NCI-H2081 (cell line): ENCODE measurements around the gene SKP1.

ENCODE experiments used
- DNase-seq, 2 experiments: peaks; one replicate each; lab custom pipeline; 2025; lab: John Stamatoyannopoulos, UW

Gene SKP1

GRCh38 chr5:134130239-134130945 is 46.4 kb downstream of the SKP1 start:
- no peak for DNase-seq

DNA sequence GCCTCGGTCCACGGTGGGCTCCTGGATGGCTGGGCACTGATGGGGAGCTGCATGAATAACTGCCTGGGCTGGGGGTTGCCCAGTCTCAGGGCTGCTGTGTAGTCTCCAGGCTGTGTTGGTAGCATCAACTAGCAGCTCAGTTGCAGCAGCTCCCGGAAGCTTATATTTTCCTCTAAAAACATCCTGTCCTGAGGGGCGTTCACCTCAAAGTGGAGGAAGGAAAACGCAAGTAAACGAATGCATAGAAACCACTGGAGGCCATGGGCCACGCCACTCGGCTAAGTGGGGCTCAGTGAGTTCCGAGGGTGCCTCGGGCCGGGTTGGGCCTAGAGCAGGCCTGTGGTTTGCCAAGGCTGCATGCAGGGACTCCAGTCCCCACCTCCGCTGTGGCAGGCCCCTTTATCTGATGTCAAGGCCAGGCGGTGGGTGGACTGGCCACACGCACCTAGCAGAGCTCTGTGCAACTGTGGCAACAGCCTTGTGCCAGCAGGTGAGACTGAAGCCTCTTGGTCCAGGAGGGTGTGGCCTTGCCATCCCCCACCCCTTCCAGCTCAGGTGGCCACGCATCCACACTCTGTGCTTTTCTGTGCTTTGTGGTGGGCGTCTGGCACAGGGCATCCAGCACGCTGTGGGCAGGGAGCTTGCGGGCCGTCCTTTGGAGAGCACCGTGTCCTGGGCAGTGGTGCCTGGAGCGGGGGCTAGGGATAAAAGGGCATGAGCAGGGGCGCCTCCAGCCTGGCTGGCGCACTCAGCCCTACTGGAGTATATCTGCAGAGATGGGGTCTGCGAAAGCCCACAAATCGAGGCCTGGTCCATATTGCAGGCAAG is 47.1 kb downstream of the SKP1 start:
- no peak for DNase-seq

DNA sequence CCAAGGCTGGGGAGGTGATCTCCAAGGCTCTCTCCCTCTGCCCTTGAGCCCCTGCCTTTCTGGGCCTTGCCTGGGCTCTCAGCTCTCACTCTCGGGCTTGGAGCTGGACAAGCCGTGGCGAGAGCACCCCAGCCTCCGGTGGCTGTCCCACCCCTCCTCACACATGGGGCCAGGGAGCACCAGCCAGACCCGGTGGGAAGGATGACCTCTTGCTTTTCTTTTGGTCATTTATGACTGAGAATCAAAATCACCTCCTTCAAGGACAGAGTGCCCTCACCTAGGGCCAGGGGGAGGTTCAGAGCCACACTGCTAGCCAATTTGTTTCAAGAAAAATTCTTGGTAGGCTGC is 48.1 kb downstream of the SKP1 start:
- DNase-seq = no peak

GRCh38 chr5:134127988-134128647 is 48.6 kb downstream of the SKP1 start:
- no peak for DNase-seq

GRCh38 chr5:134127376-134127861 is 49.3 kb downstream of the SKP1 start:
- no peak for DNase-seq

DNA sequence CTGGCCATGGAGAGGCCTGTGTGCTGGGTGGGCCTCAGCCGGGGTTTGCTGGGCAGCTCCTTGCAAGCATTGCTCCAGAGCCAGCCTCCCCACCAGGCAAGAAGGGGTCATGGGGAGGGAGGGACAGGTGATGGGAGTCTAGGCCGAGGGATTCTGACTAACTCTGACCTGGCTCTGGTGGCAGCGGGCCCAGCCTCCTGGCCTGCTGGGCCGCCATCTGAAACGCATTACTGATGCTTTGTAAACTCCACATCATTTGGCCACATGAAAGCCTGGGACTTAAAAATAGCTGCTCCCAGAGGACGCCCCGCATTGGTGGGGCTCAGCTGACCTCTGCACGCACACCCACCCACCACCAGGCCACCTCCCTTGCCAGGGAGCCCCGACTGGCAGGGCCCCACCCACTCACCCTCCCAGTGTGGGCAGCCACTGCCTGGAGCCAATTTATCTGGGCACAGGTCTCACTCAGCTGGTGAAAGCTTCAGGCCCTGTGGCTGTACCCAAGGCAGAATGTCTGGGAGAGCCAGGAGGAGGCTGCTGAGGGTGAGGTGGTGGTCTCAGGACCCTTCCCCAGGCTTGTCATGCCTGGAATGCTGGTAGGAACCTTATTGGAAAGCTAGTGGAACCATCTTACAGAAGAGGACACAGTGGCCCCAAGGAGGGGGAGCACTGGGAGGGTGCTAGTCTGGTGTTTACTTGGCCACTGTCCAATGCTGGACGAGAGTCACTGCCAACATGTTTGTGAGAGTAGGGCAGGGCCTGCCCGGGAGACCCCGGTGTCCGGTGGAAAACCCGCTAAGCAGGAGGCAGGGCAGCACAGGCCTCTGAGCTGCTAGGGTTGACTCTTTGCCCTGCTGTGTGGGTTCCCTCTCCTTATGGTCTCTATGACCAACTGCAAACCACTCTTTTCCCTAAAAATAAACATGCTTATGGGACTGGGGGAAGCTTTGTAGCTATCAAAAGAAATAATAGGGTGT is 51.4 kb downstream of the SKP1 start:
- peak in 1 of 2 experiments; percentile 18 for DNase-seq

DNA sequence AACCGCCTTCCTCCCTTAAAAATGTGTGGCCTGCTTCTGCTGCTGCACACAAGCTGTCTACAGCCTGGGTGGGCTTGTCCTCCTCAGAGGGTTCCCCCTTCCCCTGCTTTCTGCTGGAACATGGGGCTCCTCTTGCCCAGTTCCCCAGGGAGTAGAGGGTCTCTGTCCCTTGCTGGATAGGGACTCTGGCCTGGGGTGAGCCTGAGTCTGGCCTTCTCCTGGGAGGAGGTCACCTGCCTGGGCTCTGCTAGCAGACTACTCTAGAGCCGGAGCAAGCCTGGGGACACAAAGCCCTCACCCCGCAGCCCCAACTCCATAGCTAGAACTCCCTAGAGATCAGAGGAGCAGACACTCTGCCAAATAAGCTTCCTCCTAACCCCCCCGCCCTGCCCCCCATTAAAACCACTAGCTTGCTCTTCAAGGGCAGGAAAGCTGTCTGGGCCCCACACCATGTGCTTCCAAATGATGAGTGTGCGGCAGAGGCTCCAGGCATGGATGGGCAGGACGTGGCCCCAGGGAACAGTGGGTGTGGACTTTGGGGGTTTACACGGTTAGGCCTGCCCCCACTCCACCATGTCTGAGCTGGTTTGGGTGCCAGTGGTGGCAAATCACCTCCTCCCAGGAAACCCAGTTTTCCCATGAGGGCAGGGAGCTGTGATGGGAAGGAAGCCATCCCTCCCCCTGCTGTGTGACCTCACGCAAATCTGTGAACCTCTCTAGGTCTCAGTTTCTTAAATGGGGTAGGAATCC is 52.3 kb downstream of the SKP1 start:
- no peak for DNase-seq

GRCh38 chr5:134123360-134123759 is 53.4 kb downstream of the SKP1 start:
- DNase-seq = no peak

DNA sequence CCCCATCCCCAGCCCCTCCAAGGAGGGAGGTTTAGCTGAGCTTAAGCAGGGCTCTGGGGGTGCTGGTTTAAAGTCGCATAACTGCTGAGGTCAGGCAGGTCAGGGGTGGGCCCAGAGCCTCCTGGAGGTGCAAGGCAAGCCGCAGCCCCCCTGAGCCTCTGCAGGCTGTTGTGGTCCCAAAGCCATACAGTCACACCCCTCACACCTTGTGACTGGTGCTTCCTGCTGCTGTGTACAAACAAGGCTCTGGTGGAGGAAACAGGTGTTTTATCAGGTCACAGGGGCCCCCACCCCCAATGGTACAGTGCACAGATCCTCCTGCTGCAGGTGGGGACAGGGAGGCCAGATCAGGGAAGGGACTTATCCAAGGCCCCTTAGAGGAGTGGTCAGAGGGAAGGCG is 54.2 kb downstream of the SKP1 start:
- peak in 1 of 2 experiments; percentile 10 for DNase-seq

GRCh38 chr5:134120386-134121138 is 56.2 kb downstream of the SKP1 start:
- no peak for DNase-seq

DNA sequence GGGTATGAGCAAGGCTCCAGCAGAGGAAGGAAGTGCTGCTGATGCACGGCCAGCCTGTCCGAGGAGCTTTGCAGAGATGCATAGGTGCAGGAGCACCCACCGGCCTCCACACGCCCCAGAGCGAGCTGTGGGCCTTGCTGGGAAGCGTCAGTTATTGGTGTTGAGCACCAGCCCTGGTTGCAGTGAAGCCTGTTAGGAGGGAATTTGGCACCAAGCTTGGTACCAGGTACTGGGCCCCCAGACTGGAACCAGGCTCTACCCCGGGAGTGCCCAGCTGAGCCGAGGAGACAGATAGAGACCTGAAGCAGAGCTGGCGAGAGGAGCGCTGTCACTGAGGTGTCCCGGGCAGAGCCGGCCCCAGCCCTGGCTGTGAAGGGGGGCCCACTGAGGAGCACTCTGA is 57.0 kb downstream of the SKP1 start:
- DNase-seq = no peak

DNA sequence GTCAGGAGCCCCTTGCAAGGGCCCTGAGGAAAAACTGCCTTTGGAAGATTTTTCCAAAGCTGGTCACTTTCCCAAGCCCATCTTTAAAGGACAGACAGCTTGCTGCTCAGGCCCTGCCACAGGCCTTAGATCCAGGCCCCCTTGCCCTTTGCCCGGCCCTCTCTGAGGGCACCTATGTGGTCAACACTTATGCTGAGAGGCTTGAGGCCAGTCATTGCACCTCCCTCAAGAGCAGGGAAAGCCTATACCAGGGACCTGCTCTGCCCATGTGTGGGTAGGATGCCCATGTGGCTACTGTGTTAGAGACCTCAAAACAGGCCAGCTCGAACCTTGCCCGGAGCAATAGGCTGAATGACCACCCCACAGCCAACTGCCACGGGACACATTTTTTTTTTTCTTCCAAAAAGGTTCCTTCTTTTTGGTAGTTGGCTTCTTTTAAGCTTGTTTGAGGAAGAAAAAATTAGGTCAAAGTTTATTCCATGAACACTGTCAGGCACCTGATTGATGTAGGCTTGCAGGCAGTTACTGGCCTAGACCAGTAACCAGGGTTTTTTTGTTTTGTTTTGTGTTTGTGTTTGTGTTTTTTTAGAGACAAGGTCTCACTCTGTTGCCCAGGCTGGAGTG is 58.4 kb downstream of the SKP1 start:
- DNase-seq = no peak

DNA sequence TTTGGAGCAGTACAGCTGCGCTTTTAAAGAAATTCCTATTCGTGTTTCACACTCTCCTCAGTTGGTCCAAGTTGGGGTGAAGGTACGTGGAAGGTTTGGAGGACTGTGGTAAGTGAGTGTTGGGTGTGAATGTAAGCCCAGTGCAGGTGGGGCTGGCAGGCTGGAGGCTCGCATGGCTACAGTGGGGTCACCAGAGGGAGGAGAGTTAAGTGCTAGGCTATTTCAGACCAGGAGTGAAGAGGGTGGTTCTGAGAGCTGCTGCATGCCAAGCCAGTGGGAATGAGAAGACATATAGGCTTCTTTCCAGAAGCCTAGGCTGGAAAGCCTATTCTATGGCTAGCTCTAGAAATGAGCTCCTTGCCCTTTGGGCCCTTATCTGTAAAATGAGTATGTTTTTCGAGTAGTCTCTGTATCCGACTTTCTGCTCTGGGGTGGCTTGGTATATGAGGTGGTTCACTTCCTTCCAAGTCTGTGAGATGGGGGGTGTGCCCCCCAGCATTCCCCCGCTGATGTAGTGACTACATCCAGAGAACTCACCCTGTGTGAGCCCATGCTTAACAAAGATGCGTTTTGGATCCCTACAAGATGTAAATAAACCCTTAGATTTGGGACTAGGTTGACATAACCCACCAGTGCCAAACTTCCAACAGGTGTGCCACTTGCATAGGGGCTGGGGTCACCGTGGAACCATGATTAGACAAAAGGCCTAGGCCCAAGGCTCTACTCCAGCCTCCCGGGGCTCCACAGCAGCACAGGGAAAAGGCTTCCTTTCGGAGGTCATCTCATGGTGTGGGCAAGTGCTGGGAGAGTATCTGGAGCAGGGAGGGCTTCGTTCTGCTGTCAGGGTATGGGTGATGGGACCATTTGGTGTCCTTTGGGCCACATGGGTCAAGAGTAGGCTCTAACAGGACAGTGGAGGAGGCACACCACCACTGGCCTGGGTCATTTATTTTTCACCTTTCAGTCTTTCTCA is 59.7 kb downstream of the SKP1 start:
- no peak for DNase-seq

DNA sequence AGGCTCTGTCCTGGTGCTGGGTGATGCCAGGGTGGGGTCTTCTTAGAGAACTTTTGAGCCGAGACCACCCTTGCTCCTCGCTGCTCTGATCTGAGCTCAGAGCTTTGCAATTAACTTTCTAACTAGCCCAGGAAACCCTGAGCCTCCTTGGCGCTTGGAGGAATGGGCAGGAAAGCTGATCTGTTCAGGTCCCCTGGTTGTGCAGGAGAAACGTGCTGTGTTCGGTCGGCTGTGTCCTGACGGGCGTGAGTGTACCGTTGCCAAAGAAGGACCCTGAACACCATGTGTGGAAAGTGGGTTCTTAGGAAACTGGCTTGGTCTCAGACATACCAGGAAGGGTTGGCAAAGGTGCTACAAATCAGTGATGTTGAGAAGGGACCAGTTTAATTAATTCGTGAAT is 60.5 kb downstream of the SKP1 start:
- no peak for DNase-seq

- DNase-seq = no peak
Measured at GRCh38 chr5:134115806-134116175, 61.0 kb downstream of the SKP1 start.

DNA sequence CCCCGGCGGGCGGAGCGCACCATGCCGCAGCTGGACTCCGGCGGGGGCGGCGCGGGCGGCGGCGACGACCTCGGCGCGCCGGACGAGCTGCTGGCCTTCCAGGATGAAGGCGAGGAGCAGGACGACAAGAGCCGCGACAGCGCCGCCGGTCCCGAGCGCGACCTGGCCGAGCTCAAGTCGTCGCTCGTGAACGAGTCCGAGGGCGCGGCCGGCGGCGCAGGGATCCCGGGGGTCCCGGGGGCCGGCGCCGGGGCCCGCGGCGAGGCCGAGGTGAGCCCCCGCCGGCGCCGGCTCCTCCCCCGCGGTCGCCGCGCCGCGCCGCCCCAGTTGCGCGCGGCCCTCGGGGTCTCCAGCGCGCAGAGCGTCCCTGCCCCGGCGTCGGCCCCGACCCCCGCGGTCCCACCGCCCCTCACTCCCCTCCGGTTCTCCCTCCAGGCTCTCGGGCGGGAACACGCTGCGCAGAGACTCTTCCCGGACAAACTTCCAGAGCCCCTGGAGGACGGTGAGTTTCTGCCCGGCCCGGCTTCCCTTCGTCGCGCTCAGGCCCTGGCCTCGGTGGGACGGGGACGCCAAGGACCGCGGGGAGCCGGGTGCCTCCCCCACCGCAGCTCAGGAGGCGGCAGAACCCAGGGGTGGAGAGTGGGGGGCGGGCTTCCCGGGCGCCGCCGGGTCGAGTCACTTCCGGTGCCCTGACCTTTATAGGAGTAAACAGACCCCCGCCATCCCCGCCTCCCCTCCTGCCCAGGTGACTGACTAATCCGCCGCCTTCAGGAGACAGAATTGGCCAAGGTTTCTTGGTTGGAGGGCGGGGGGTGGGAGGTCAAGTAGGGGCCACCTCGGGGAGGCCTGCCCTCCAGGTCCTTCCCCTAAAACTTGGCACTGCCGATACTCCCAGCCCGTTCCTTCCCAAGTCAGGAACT is 61.6 kb downstream of the SKP1 start:
- no peak for DNase-seq
